Natural killer cell (primary cell): Measurements from ENCODE around the gene FBXL19. TPM values are rescaled to one million over a fixed set of nuclear protein-coding genes. Genes with fewer than 3 reads are reported as not detected.
A peak's percentile ranks its signal among the peaks of the same experiment; 100 is the strongest.

Experiments used
- ATAC-seq, 3 donors: fragments of 150-1000 bp in 2 of 3; fragments of 200-7000 bp in 1 of 3; cut with Tn5 transposase; 1 replicate in 1 of 3; 2 replicates in 2 of 3; pipeline ENCODE4 v1.10.0; 2021; ENCODE audit warnings: mild to moderate bottlenecking in 2 of 3, moderate library complexity in 2 of 3
- DNase-seq, 2 donors: peaks; one replicate each; pipeline versions ENCODE4 v3.0.0 to v3.0.0-alpha.2; 2013 to 2021; ENCODE audit warnings: mixed read lengths in 1 of 2
- H3K27ac ChIP-seq: one replicate; pipeline ENCODE4 v1.5.1; 2013; ENCODE audit warnings: mild to moderate bottlenecking, low read length
- H3K27me3 ChIP-seq: one replicate; pipeline ENCODE4 v1.6.1; 2013; ENCODE audit warnings: low read length; ENCODE audit not compliant: control insufficient read depth, insufficient read depth
- H3K36me3 ChIP-seq: one replicate; pipeline ENCODE4 v1.6.1; 2013; ENCODE audit warnings: low read length; ENCODE audit not compliant: control insufficient read depth, insufficient read depth
- H3K4me1 ChIP-seq: one replicate; pipeline ENCODE4 v1.6.1; 2013; ENCODE audit warnings: low read length; ENCODE audit not compliant: control insufficient read depth, insufficient read depth
- H3K4me3 ChIP-seq: one replicate; pipeline ENCODE4 v1.5.1; 2013; ENCODE audit warnings: low read length
- H3K9me3 ChIP-seq: one replicate; pipeline ENCODE4 v1.6.1; 2013; ENCODE audit warnings: low read length; ENCODE audit not compliant: control insufficient read depth, insufficient read depth
- H3K27ac Mint-ChIP-seq, 2 donors: one replicate each; pipeline ENCODE4 v1.8.0; 2022; ENCODE audit warnings: mild to moderate bottlenecking in 2 of 2, mixed read lengths in 2 of 2, moderate library complexity in 1 of 2
- H3K27me3 Mint-ChIP-seq, 2 donors: one replicate each; pipeline ENCODE4 v1.8.0; 2022; ENCODE audit warnings: low read depth in 2 of 2, mixed read lengths in 2 of 2
- H3K36me3 Mint-ChIP-seq: one replicate; pipeline ENCODE4 v1.8.0; 2022; ENCODE audit warnings: mixed read lengths
- H3K4me1 Mint-ChIP-seq, 2 donors: one replicate each; pipeline ENCODE4 v1.8.0; 2022; ENCODE audit warnings: mixed read lengths in 2 of 2
- H3K4me3 Mint-ChIP-seq: one replicate; pipeline ENCODE4 v1.8.0; 2022; ENCODE audit warnings: mild to moderate bottlenecking, moderate library complexity, mixed read lengths
- H3K9me3 Mint-ChIP-seq, 2 donors: one replicate each; pipeline ENCODE4 v1.8.0; 2022; ENCODE audit warnings: mixed read lengths in 2 of 2
- WGBS: methylation state at CpG from one replicate; pipeline ENCODE4 v1.1.7; 2013; ENCODE audit warnings: missing lambda C conversion rate; ENCODE audit not compliant: insufficient coverage; 5-methylcytosine and 5-hydroxymethylcytosine counted together
- intact Hi-C: fragments of 100-400 bp; cut with micrococcal nuclease; formaldehyde crosslinking; loops from one replicate; pipeline ENCODE4 v1.14.2; 2022
- total RNA-seq, 4 donors: library from RNA; stranded (reverse); fragments of 120-200 nt in 1 of 4; gene quantifications; one replicate each; pipeline versions ENCODE4 v1.2.3 to v1.2.4, GENCODE V29; 2013 to 2022
- TF ChIP-seq, protein P1 (sequence below): fragments of 200-600 bp; IDR thresholded peaks from one replicate; pipeline ENCODE4 v1.8.0; 2022; ENCODE audit warnings: antibody characterized with exemption

FBXL19 gene
- total RNA-seq, 3 donors from 2014 or later (not counting 1 experiment from before 2014, with no cell fraction given): 10.1 to 13.3 (median 12.4) TPM

DNA sequence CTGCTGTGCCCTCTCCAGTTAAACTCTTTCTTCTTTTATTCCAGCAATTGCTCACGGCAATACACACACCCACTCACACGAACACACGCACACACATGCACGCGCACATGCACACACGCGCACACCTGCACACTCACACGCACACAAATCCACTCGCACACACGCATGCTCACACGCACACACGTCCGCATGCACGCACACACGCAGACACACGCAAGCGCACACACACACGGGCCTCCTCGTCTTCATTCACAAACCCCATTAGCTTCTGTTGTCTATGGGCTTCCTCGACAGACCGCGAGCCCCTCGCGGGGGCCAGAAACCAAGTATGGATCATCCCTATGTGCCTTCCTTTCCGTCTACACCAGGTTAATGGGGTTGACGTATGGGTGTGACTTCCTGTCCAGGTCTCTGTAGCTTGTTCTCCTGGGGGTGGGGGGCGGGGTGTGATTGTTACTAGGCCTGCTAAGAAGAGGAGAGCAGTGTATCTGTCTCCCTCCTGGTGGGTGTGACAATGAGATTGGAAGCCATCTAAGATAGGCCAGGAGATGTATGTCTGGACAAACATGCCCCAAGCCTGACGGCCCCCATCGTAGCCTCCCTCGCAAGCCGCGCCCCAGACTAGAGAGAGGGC lies 27.6 kb upstream of the FBXL19 start:
- H3K27me3 ChIP-seq: no peaks in the 10 kb centered on the region
- TF ChIP-seq, protein P1, sequence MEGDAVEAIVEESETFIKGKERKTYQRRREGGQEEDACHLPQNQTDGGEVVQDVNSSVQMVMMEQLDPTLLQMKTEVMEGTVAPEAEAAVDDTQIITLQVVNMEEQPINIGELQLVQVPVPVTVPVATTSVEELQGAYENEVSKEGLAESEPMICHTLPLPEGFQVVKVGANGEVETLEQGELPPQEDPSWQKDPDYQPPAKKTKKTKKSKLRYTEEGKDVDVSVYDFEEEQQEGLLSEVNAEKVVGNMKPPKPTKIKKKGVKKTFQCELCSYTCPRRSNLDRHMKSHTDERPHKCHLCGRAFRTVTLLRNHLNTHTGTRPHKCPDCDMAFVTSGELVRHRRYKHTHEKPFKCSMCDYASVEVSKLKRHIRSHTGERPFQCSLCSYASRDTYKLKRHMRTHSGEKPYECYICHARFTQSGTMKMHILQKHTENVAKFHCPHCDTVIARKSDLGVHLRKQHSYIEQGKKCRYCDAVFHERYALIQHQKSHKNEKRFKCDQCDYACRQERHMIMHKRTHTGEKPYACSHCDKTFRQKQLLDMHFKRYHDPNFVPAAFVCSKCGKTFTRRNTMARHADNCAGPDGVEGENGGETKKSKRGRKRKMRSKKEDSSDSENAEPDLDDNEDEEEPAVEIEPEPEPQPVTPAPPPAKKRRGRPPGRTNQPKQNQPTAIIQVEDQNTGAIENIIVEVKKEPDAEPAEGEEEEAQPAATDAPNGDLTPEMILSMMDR: no peak
- intact Hi-C loops: no loop called here
- H3K9me3 ChIP-seq: no peaks in the 10 kb centered on the region
- no peaks in the 10 kb centered on the region for H3K27me3 Mint-ChIP-seq
- H3K36me3 ChIP-seq: no peaks in the 10 kb centered on the region
- H3K4me3 ChIP-seq: no peak overlapping the region
- H3K4me3 Mint-ChIP-seq: peak overlapping the region; percentile 21
- H3K27ac Mint-ChIP-seq: peak overlapping the region; percentile 81 to 93
- ATAC-seq (no peak), DNase-seq (peak in 1 of 2 donors; percentile 54)
- H3K27ac ChIP-seq: no peak overlapping the region
- H3K36me3 Mint-ChIP-seq: no peaks in the 10 kb centered on the region
- H3K9me3 Mint-ChIP-seq: no peaks in the 10 kb centered on the region
- peaks cover 42% of the 10 kb centered on the region for H3K4me1 ChIP-seq
- WGBS: 84% methylated on average over 27 of the region's 32 CpGs
- peaks cover 23 to 50% of the 10 kb centered on the region in 2 donors for H3K4me1 Mint-ChIP-seq

DNA sequence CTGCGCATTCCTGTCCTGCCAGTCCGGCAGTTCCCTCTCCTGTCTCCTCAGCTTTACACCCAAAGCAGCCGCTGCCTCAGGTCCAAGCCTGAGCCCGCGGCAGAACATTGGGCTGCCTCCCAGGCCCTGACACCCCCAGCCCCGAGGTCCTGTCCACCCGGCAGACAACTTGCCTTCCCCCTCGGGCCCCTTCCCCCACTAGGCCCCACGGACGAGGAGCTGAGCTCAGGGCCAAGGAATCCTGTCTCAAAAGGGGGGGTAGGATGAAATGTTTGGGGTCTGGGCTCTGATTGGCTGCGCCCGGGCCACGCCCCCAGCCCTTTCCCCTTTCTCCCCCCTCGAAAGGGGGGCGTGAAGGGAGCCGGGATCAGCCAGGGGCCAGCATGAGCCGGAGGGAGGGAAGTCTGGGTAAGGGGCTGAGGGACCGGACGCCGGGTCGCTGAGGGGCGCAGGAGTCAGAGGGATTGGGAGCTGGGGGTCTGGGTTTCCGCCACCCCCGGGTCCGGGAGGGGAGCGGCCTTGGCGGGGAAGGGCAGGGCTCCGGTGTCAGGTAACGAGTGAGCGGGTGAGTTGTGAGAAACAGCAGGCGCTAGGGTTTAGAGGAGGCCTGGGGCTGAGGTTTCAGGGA lies 27.0 kb upstream of the FBXL19 start, which contains the start of gene CTF1:
Gene CTF1, plus strand, starts transcription at position 354 of the 628 bp plus-strand sequence. Its CDS starts 30 bp downstream, at position 384.
- H3K36me3 ChIP-seq: no peaks in the 10 kb centered on the region
- Mint-ChIP-seq H3K27me3 (no peaks in the 10 kb centered on the region), H3K27ac (peak within 1 kb of the TSS; percentile 81 to 93), H3K9me3 (no peaks in the 10 kb centered on the region), H3K4me1 (peaks cover 29 to 56% of the 10 kb centered on the region in 2 donors), H3K4me3 (peak within 1 kb of the TSS; percentile 61), H3K36me3 (no peaks in the 10 kb centered on the region)
- TF ChIP-seq, protein P1: no peak
- H3K4me1 ChIP-seq: peaks cover 48% of the 10 kb centered on the region
- DNase-seq: no peak
- H3K4me3 ChIP-seq: peak within 1 kb of the TSS; percentile 1
- intact Hi-C loops: no loop called here
- no peak for ATAC-seq
- H3K27ac ChIP-seq: peak within 1 kb of the TSS; percentile 34
- H3K9me3 ChIP-seq: no peaks in the 10 kb centered on the region
- 36% methylated on average over 24 of the region's 31 CpGs for WGBS
- no peaks in the 10 kb centered on the region for H3K27me3 ChIP-seq

DNA sequence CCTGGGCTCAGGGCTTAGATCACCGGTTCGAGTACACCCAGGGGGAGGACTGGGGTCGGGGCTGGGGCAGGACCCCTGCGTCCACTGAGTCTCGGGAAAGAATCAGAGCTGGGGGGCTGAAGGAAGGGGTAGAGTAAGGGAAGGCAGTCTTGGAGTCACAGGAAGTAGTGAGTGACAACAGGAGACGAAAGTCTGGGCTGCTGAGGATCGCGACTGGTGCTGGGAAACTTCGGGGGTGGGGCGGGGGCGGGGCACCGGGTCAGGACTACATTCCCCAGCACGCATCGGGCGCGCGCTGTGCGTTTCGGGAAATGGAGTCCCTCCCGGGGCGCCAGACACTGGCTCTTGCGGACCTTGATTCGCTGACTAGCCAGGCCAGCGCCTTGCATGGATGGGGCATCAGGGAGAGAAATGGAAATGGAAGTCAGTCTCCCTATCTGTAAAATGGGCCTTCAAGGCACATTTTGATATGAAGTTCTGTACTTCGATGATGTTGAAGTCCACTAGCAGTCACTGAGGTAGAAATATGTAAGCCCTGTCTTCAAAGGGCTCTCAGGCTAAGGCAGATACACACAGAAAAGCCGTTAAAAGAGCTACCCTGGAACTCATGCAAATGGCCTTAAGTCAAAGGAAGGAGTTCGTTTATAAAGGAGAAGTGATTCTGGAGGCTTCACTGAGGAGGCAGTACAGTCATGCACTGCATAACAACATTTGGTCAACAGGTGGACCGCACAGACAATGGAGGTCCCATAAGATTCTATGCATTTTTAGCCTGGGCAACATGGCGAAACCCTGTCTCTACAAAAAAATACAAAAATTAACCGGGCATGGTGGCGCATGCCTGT lies 26.3 kb upstream of the FBXL19 start:
- H3K9me3 Mint-ChIP-seq: no peaks in the 10 kb centered on the region
- ATAC-seq (peak; percentile 56 to 66 (median 57)), DNase-seq (peak; percentile 62 to 89)
- Histone ChIP-seq H3K27ac (peak overlapping the region; percentile 34), H3K27me3 (no peaks in the 10 kb centered on the region), H3K4me3 (peak overlapping the region; percentile 1), H3K4me1 (peaks cover 53% of the 10 kb centered on the region), H3K36me3 (no peaks in the 10 kb centered on the region), H3K9me3 (no peaks in the 10 kb centered on the region)
- peak overlapping the region; percentile 61 for H3K4me3 Mint-ChIP-seq
- H3K27me3 Mint-ChIP-seq: no peaks in the 10 kb centered on the region
- no peaks in the 10 kb centered on the region for H3K36me3 Mint-ChIP-seq
- TF ChIP-seq, protein P1: no peak
- peaks cover 30 to 56% of the 10 kb centered on the region in 2 donors for H3K4me1 Mint-ChIP-seq
- H3K27ac Mint-ChIP-seq: peak overlapping the region; percentile 70 to 93
- intact Hi-C loops: loop anchor here (1.0 kb wide), 1 partner anchor 25 kb away; no protein-coding TSS in a partner anchor
- 15% methylated on average over 31 of the region's 31 CpGs for WGBS
